ENCODE data around the gene IL17REL. TPM values are rescaled to one million over a fixed set of nuclear protein-coding genes. Genes with fewer than 3 reads are reported as not detected.

The IL17REL gene
- total and polyA plus RNA-seq, 10 of the 15 experiments (the other 5 are each of a cell fraction or from before 2014, with no cell fraction given), result 0.03 TPM; not detected in 9

- BruUV-seq (replicated peaks), result no TSS peak
- SMC1A ChIA-PET (ENCODE audit: uncharacterized antibody, unreplicated experiment), result interaction anchor here (0.7 to 3.9 kb wide), 7 partner anchors 10 to 226 kb away, joined by 3 to 30 read pairs (median 4); no protein-coding TSS in a partner anchor
- FAIRE-seq, result no peak
- Histone ChIP-seq H3K4me2 (ENCODE audit: control insufficient read depth, insufficient read depth) (no peak overlapping the region), H3K9me3 (replicated peaks; ENCODE audit: control insufficient read depth, insufficient read depth, low read length) (no peaks in the 10 kb centered on the region; the same call in 2 of the 3 replicates), H3K9ac (ENCODE audit: control insufficient read depth, insufficient read depth, low read length) (no peak overlapping the region), H2AFZ (ENCODE audit: control insufficient read depth, low read depth, low read length) (no peak overlapping the region), H4K20me1 (ENCODE audit: control insufficient read depth, insufficient read depth) (no peaks in the 10 kb centered on the region), H3K79me2 (ENCODE audit: control insufficient read depth, insufficient read depth, low read length) (no peaks in the 10 kb centered on the region), H3K4me3 (no peak overlapping the region), H3K27me3 (replicated peaks in 1 of 2; ENCODE audit: control insufficient read depth in 2 of 2, insufficient read depth in 2 of 2, low read length in 1 of 2) (no peaks in the 10 kb centered on the region; a peak in 1 of 4 replicates), H3K36me3 (ENCODE audit: control insufficient read depth in 2 of 2, insufficient read depth in 2 of 2, low read length in 1 of 2) (no peaks in the 10 kb centered on the region), H3K4me1 (ENCODE audit: control insufficient read depth, insufficient read depth, low read length) (no peaks in the 10 kb centered on the region), H3K27ac (ENCODE audit: control insufficient read depth, insufficient read depth) (no peak overlapping the region)
- in situ Hi-C loops (cut with MboI) (no loop called here), intact Hi-C loops (cut with micrococcal nuclease; ENCODE audit: unreplicated experiment) (loop anchor here (1.0 kb wide), 2 partner anchors 36 to 63 kb away; no protein-coding TSS in a partner anchor)
- ATAC-seq, result no peak; the same call in 2 of the 3 replicates
- TF ChIP-seq MLLT1 (IDR thresholded peaks at IDR 0.05) (no peak), CEBPZ (IDR thresholded peaks at IDR 0.05; ENCODE audit: low read depth, low read length) (no peak), MXI1 (IDR thresholded peaks at IDR 0.05; ENCODE audit: low read depth, low read length) (no peak), KDM1A (IDR thresholded peaks at IDR 0.05; ENCODE audit: borderline replicate concordance) (no peak), BHLHE40 (IDR thresholded peaks at IDR 0.05; ENCODE audit: borderline replicate concordance in 1 of 2, low read depth in 2 of 2, low read length in 1 of 2) (no peak), WRNIP1 (IDR thresholded peaks at IDR 0.05; ENCODE audit: borderline replicate concordance, low read depth, low read length) (no peak), GATAD2B (conservative IDR thresholded peaks at IDR 0.05; ENCODE audit: low read depth) (no peak), JUND (IDR thresholded peaks at IDR 0.05; ENCODE audit: low read depth, low read length) (no peak), ZBED1 (IDR thresholded peaks at IDR 0.05; ENCODE audit: borderline replicate concordance) (no peak), ZZZ3 (IDR thresholded peaks at IDR 0.05; ENCODE audit: control insufficient read depth, insufficient read length, low read depth) (no peak), SMARCA5 (IDR thresholded peaks at IDR 0.05) (no peak)
- WGBS (ENCODE audit: insufficient coverage, insufficient replicate concordance, low lambda C conversion rate, missing lambda C conversion rate), result 39% methylated on average over 10 of the region's 11 CpGs
- POLR2A ChIA-PET, result interaction anchor here (1.2 kb wide), 1 partner anchor 24 kb away, joined by 3 read pairs; no protein-coding TSS in a partner anchor
- CTCF ChIA-PET, result interaction anchor here (0.8 to 4.5 kb wide), 13 partner anchors 11 to 226 kb away, joined by 3 to 47 read pairs (median 4); no protein-coding TSS in a partner anchor
- no peak for DNase-seq (ENCODE audit: low read depth, low spot score)
- RAD21 ChIA-PET (ENCODE audit: unreplicated experiment), result interaction anchor here (1.0 to 4.3 kb wide), 9 partner anchors 11 to 69 kb away, joined by 3 to 29 read pairs (median 3); no protein-coding TSS in a partner anchor
Measured at GRCh38 chr22:49993649-49994360, 18.8 kb downstream of the IL17REL start.
